K562 (cell line): ENCODE measurements around the gene CRB2.

ENCODE experiments used
- ATF2 ChIP-seq: sonication (generic); formaldehyde crosslinking; IDR thresholded peaks from 2 replicates; pipeline ENCODE4 v1.8.1; 2022; ENCODE audit warnings: missing genetic modification reagents
- ELF1 ChIP-seq: fragments of 200-800 bp; sonication (Bioruptor generic); IDR thresholded peaks from 2 replicates; pipeline ENCODE4 v1.6.1; 2016; ENCODE audit warnings: missing genetic modification characterization, missing compliant biosample characterization
- POLR2A ChIP-seq: fragments of 450-650 bp; conservative IDR thresholded peaks from 2 replicates; pipeline ENCODE4 v1.6.1; 2016
- POLR2AphosphoS5 ChIP-seq: IDR thresholded peaks from 2 replicates; pipeline ENCODE4 v1.6.1; 2011; ENCODE audit warnings: mild to moderate bottlenecking, low read depth, low read length, moderate library complexity; ENCODE audit not compliant: control insufficient read depth, insufficient read depth
- RBM25 ChIP-seq: fragments of 200-400 bp; formaldehyde crosslinking; IDR thresholded peaks from 2 replicates; pipeline ENCODE4 v1.6.1; 2018; ENCODE audit warnings: low read length, low read depth, moderate library complexity; ENCODE audit not compliant: severe bottlenecking
- RNF2 ChIP-seq: sonication (generic); IDR thresholded peaks from 2 replicates; pipeline ENCODE4 v1.6.1; 2016
- ZNF318 ChIP-seq, 2 experiments: fragments of 450-650 bp; IDR thresholded peaks; 2 replicates each; pipeline ENCODE4 v1.6.1; 2016; ENCODE audit warnings: mild to moderate bottlenecking in 2 of 2, borderline replicate concordance in 1 of 2, low read depth in 1 of 2, moderate library complexity in 1 of 2
- TF ChIP-seq, protein P1 (sequence below), 3 experiments: IDR thresholded peaks in 2 of 3; conservative IDR thresholded peaks in 1 of 3; 2 replicates each; pipeline ENCODE4 v1.5.1; 2011 to 2012; ENCODE audit warnings: low read length in 3 of 3, mild to moderate bottlenecking in 3 of 3, control low read depth in 2 of 3, improper control_type of control experiment in 1 of 3, inconsistent platforms in 1 of 3, low read depth in 1 of 3, mixed read lengths in 1 of 3, moderate library complexity in 1 of 3; ENCODE audit not compliant: insufficient read depth in 2 of 3
- TF ChIP-seq, protein P2 (sequence below): fragments of 450-650 bp; formaldehyde crosslinking; IDR thresholded peaks from 2 replicates; pipeline ENCODE4 v1.4.0; 2020; ENCODE audit warnings: mild to moderate bottlenecking, mixed read lengths

DNA sequence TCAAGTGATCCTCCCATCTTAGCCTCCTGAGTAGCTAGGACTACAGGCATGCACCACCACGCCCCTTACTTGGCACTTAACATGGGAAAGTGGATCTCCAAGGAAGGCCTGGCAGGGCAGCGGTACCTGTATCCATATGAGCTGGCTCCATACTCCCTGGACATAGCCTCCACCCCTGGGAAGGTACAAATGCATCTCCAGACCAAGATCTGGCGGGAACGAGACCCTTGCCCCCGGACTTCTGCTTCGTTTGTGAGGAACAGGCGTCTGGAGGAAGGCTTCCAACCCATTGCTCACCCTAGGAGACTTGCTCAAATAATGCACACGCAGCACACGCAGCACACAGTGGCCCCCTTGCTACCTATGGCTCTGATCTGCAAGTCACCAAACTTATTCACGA is 55.2 kb downstream of the CRB2 start:
- TF ChIP-seq ZNF318 (IDR thresholded peaks at IDR 0.05; ENCODE audit: borderline replicate concordance in 1 of 2, low read depth in 1 of 2) (no peak), POLR2AphosphoS5 (no peak), POLR2A (no peak), RNF2 (no peak), RBM25 (no peak), ATF2 (CRISPR knock-in tag) (no peak), ELF1 (no peak)
- TF ChIP-seq, protein P1, sequence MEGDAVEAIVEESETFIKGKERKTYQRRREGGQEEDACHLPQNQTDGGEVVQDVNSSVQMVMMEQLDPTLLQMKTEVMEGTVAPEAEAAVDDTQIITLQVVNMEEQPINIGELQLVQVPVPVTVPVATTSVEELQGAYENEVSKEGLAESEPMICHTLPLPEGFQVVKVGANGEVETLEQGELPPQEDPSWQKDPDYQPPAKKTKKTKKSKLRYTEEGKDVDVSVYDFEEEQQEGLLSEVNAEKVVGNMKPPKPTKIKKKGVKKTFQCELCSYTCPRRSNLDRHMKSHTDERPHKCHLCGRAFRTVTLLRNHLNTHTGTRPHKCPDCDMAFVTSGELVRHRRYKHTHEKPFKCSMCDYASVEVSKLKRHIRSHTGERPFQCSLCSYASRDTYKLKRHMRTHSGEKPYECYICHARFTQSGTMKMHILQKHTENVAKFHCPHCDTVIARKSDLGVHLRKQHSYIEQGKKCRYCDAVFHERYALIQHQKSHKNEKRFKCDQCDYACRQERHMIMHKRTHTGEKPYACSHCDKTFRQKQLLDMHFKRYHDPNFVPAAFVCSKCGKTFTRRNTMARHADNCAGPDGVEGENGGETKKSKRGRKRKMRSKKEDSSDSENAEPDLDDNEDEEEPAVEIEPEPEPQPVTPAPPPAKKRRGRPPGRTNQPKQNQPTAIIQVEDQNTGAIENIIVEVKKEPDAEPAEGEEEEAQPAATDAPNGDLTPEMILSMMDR (IDR thresholded peaks at IDR 0.05 in 2 of 3, conservative IDR thresholded peaks at IDR 0.05 in 1 of 3; ENCODE audit: insufficient read depth in 2 of 3, low read depth in 1 of 3, low read length in 3 of 3) = no peak
- TF ChIP-seq, protein P2, sequence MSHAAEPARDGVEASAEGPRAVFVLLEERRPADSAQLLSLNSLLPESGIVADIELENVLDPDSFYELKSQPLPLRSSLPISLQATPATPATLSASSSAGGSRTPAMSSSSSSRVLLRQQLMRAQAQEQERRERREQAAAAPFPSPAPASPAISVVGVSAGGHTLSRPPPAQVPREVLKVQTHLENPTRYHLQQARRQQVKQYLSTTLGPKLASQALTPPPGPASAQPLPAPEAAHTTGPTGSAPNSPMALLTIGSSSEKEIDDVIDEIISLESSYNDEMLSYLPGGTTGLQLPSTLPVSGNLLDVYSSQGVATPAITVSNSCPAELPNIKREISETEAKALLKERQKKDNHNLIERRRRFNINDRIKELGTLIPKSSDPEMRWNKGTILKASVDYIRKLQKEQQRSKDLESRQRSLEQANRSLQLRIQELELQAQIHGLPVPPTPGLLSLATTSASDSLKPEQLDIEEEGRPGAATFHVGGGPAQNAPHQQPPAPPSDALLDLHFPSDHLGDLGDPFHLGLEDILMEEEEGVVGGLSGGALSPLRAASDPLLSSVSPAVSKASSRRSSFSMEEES (CRISPR knock-in tag) = no peak
